ENCODE results near the gene PARP16. TPM values are rescaled to one million over a fixed set of nuclear protein-coding genes. Genes with fewer than 3 reads are reported as not detected.

Gene PARP16
- 1 to 10 TPM; 7.4 TPM for total RNA-seq
- long read RNA-seq, donor 1, partial matches to known transcripts, result 1 of 5 reads
- long read RNA-seq, donor 1, other reads (novel, unspliced or antisense), result 2 of 5 reads
- long read RNA-seq, donor 2, transcript PARP16-206 (6 exons, 2,343 nt), result major isoform, 7 of 11 reads
- long read RNA-seq, donor 2, partial matches to known transcripts, result 0 of 11 reads
- long read RNA-seq, donor 2, other reads (novel, unspliced or antisense), result 4 of 11 reads

GRCh38 chr15:65286704-65287519 is at the start of gene PARP16:
Gene PARP16, minus strand, starts transcription at chr15:65286883. Its CDS starts 457 bp downstream, at chr15:65286426.
- peak; percentile 96 for DNase-seq (ENCODE audit: low spot score)
- intact Hi-C loops (cut with DNase I), result no loop called here

GRCh38 chr15:65335278-65336055 is 48.8 kb upstream of the PARP16 start:
- intact Hi-C loops (cut with DNase I), result no loop called here
- DNase-seq (ENCODE audit: low spot score), result peak; percentile 24

DNA sequence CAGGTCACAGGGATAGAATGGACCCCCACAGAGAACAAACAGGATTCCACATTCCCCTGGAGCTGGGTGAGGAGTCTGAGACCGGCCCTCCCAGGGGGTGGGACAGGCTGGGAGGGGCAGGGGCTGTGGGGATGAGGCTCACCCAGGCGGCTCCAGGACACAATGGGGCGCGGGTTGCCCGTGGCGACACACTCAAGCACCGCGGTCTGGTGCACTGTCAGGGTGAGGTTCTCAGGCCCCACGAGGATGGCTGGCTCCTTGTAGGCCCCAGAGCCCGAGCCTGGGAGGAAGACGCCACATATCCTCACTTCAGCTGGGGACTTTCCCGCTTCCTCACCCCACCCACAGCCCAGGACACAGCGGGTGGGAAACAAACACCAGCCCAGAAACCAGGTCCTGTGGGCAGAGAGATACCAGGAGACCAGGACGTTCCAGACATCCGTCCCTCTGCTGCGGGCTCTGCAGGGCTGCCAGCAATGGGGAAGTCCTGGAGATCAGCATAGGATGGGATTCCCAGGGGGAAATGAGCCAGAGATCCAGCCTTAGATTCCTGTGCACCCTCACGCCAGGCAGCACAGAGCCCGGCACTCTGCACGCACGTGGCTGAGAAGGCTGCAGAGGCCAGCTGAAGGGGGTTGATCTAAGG is 48.0 kb upstream of the PARP16 start:
- intact Hi-C loops (cut with DNase I), result no loop called here

GRCh38 chr15:65333856-65334255 is 47.2 kb upstream of the PARP16 start:
- intact Hi-C loops (cut with DNase I), result no loop called here
- peak; percentile 57 for DNase-seq (ENCODE audit: low spot score)

More for the DNA sequence above, 48.0 kb upstream of the PARP16 start:
- peak; percentile 58 for DNase-seq (ENCODE audit: low spot score)

DNA sequence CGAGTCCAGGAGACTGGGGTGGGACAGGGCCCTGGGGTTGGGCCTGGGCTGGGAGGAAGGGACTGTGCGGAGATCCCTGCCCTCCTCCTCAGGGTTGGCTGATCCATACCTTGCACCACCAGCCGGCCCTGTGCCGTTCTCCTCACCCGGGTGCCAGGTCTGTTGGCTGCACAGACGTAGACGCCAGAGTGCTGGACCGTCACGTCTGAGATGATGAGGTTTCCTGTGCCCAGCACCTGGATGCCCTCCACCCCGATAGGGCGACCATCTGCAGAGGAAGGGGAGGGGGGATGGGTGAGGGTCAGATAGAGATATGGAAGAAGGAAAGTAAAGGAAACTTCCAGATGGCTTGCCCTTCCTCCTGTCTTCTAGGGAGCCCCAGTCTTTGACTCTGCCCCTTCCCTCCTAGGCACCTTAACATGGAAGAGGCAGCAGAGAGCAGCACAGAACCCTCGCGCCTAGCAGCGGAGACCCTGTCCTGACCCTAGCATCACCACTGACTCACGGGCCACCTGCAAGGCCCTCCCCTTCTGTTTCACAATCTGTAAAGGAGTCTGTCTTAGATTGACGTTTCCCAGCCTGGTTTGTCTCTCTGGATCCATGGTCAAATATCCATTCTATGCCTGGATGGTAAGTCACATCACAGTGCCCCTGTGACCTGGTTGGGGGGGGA is 46.6 kb upstream of the PARP16 start:
- DNase-seq (ENCODE audit: low spot score), result peak; percentile 41
- intact Hi-C loops (cut with DNase I), result no loop called here

- DNase-seq (ENCODE audit: low spot score), result peak; percentile 41
- intact Hi-C loops (cut with DNase I), result no loop called here
Observed at GRCh38 chr15:65332391-65333147, 45.9 kb upstream of the PARP16 start.

DNA sequence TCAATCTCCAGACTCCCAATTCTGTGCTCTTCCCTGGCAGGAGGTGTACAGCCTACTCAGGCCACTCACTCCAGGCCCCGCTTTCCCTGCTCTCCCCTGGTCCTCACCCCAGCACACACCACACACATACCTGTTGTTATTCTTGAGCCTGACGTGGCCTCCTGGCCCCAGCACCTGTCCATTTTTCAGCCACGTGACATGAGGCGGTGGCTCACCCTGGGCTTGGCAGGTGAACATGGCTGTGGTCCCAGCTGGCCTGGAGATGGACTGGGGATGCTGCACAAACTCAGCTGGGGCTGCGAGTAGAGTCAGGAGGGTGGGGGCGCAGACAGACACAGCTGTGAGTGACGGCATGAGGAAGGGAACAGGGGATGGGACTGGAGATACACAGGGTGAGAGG is 45.1 kb upstream of the PARP16 start:
- peak; percentile 63 for DNase-seq (ENCODE audit: low spot score)
- intact Hi-C loops (cut with DNase I), result no loop called here

DNA sequence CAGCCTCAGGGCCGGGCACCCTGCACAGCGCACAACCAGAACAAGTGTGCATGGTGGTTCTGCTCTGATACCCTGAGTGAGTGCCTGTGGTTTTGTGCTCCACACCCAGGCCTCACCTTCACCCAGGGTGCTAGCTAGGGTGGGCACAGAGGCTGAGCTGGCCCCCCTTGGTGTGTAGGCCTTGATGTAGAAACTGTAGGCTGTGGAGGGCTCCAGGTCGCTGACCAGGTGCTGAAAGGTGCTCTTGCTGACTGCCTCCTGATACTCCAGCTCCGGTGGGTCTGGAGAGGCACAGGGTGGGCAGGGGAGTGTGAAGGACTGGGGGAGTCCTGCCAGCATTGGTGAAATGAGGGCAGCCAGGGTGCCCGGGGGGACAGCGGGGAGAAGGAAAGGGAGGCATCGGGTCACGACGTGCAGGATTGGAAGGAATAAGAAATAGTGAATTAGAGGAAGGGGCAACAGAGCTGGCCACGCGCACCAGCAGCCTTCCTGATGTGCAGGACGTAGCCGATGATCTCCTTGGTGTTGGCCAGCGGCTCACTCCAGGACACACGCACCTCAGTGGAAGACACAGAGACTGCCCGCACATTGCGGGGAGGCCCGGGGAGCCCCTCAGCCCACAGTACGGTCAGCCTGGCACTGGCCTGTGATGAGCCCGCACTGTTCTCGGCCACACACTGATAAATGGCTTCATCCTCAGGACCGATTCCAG is 44.4 kb upstream of the PARP16 start:
- peak; percentile 76 for DNase-seq (ENCODE audit: low spot score)

DNA sequence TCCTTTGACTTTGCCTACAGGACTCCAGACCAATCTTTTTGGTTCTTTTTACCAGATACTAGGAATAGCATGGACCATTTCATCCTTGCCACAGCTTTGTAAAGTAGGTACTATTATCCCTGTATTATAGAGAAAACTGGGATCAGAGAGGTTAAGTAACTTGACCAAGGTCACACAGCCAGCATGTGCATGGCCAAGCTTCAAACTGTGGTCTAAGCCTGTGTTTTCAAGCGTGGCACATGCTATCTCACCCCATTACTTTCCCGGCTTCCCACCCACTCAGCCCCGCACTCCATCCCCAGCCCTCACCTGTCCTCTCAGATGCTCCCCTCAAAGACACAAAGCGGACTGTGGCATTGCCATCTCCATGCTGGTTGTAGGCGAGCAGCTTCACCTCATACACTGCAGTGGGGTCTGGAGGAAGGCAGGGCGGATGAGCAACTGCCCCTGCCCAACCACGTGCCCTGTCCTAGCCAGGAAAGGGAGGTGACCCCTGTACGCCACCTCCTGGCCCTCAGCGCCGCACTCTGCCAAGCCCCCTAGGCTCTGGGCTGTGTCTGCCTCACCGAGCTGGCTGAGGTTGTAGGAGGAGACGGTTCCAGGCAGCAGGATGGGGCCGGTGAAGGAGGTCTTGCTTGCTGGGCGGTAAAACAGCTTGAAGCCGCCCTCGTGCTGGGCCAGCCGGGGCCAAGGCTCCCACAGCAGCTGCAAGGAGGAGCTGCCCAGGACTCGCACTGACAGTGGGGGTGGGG is 43.5 kb upstream of the PARP16 start:
- intact Hi-C loops (cut with DNase I), result no loop called here
- peak; percentile 68 for DNase-seq (ENCODE audit: low spot score)

More for the DNA sequence above, 44.4 kb upstream of the PARP16 start:
- intact Hi-C loops (cut with DNase I), result no loop called here

DNA sequence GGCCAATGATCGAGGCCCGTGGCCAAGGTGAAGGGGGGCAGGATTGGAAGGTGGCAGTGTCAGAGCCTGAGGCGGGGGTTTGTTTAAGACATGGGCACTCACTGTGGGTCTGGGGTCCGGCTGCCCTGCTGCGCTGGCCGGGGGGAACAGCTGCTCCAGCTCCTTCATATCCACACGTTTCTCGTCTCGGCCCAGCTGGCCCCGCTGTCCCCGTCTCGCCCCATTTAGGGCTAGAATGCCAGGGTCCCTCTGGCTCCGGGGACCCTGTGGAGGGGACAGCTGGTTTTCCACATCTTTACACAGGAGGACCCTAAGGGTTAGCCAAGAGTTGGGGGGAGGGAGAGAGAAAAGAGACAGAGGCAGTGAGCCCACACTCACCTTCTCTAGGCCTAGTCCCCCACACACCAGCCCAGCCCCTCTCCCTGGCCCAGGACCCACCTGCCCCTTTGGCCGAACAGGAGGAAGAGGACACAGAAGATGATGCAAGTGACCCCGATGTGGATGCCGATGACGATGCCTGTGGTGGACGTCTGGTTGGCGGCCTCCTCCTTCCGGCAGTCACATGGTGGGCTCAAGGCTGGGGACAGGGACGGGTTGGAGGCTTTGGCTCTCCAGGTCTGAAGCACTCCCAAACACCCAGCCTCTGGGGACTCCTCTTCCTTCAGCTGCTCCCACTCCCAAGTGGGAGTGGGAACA is 42.8 kb upstream of the PARP16 start:
- DNase-seq (ENCODE audit: low spot score), result peak; percentile 60
- intact Hi-C loops (cut with DNase I), result no loop called here

DNA sequence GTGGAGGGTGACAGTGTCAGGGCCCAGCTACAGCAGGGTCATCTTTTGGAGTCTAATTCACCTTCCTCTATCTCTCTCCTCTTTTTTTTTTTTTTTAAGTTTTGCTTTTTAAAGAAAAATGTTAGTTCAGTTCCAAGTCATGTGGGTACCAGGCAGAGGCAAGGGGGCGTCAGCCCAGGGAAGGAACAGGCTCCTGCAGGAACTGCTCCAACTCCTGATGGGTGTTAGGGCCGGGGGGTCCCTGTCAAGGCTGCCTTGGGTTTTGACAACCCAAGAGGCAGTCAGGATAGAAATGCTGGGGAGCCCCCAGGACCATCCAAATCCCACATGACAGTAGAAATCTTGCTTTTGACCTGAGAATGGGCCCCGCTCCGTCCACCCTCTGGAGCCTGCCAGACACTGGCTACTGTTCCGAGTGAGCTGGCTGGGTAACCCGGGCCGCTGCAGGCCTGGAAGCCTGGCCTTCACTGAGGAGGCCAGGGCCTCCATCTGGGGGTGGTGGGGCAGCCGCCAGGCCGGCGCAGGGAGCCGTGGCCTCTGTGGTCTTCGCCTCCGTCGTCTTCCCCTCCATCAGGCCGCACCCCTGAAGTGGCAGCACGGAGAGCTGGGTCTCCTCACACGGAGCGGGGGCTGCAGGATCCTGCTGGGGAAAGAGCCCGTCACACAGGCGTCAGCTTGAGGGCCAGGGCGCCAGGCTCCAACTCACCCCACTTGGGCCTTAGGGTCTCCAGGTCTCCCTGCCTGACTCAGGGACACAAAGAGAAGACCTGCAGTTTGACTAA is 42.0 kb upstream of the PARP16 start:
- intact Hi-C loops (cut with DNase I), result no loop called here
- DNase-seq (ENCODE audit: low spot score), result peak; percentile 75

DNA sequence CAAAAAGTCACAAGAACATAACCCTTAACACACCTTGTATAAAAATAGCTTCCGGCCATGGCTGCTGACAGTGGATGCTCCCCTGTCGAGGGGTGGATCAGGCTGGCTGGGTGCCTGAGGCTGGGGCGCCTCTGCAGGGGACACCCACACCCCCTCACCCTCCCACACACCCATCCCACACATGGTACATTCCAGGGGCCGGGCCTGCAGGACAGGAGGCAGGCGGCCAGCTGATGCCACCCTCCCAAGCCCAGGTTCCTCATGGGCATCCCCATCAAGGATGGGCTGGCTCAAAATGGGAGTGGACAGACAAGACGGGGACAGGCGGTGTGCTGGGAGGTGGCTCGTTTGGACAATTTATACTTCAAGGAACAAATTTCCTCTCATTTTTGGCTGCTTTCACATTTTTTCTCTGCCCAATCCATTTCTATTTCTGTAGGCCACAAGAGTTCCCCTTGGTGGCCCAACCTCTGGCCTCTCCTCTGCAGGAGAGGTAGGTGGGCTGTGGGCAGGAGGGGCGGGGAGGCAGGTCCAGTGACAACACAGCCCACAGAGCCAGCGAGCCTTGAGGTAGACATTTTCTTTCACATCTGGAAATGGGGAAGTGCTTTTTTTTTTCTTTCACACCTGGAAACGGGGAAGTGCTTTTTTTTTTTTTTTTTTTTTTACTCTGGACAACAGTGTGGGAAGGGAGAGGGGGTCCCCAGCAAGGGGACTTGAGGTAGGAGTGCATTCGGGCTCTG is 41.1 kb upstream of the PARP16 start:
- peak; percentile 37 for DNase-seq (ENCODE audit: low spot score)
- intact Hi-C loops (cut with DNase I), result no loop called here

GRCh38 chr15:65326818-65327217 is 40.1 kb upstream of the PARP16 start:
- no peak for DNase-seq (ENCODE audit: low spot score)

DNA sequence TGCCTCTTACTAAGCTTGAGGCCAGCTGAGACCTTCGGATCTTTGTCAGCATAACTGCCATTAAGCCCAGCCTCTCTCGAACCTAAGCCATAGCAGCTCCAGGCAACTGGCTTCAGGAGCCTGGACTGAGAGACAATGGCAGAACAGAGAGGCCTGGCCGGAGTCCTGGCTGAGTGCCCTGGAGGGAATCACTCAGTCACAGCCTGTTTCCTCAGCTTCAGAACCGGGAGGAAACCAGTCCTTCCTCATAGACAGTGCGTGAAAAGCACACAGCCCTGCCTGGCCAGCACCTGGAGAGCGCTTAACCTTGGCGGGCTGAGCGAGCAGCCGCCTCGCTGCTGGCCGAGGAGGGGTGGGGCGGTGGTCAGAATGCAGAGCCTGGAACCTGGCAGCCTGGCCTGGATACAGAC is 39.4 kb upstream of the PARP16 start:
- intact Hi-C loops (cut with DNase I), result no loop called here
- no peak for DNase-seq (ENCODE audit: low spot score)

More at GRCh38 chr15:65326818-65327217, 40.1 kb upstream of the PARP16 start:
- intact Hi-C loops (cut with DNase I), result no loop called here

DNA sequence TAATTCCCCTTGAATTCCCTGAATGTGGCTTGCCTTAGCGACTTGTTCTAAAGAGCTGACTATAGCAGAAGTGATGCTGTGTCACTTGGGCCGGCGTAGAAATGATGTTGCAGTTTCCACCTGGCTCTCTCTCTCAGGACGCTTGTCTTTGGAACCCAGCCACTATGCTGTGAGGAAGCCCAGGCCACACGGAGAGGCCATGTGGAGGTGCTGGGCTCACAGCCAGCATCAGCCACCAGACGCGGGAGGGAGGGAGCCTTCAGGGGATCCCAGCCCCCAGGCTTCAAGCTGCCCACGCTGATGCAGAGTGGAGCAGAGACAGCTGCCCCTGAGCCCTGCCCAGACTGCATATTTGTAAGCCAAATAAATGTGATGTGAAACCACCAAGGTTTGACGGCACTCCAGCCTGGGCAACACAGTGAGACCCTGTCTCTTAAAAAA is 36.4 kb upstream of the PARP16 start:
- intact Hi-C loops (cut with DNase I), result no loop called here
- DNase-seq (ENCODE audit: low spot score), result no peak

All from posterior vena cava (tissue), 2 donors.